ENCODE measurements around the gene DDAH2.

- no peak for TF ChIP-seq CTCF (IDR thresholded peaks at IDR 0.05)
- TF ChIP-seq EP300 (IDR thresholded peaks at IDR 0.05) = no peak
- no peak for TF ChIP-seq POLR2A (IDR thresholded peaks at IDR 0.05)
These were observed 23.7 kb upstream of the DDAH2 start for GRCh38 chr6:31752739-31753319.
